OCI-LY3 (cell line): ENCODE results near the gene CLDN22.

Experiments used
- CTCF ChIP-seq: fragments of 200-600, 300-600 bp; sonication (generic); IDR thresholded peaks from 2 replicates; pipeline ENCODE4 v1.5.1; 2014; ENCODE audit warnings: antibody characterized with exemption, low read length, low read depth
- EZH2phosphoT487 ChIP-seq: fragments of 200-600 bp; shearing (Covaris generic); IDR thresholded peaks from 2 replicates; pipeline ENCODE4 v1.6.1; 2018; ENCODE audit warnings: antibody characterized with exemption, mixed run types, low read depth

- TF ChIP-seq CTCF (no peak), EZH2phosphoT487 (no peak)
Measured at GRCh38 chr4:183343730-183344129, 23.7 kb upstream of the CLDN22 start.
